H9 (cell line): Measurements from ENCODE around the gene ZNF407. TPM values are rescaled to one million over a fixed set of nuclear protein-coding genes. Genes with fewer than 3 reads are reported as not detected.

Experiments
- DNase-seq: peaks from one replicate; pipeline ENCODE4 v3.0.0-alpha.2; 2017
- H2AFZ ChIP-seq: one replicate; pipeline ENCODE4 v1.6.1; 2013; ENCODE audit warnings: mild to moderate bottlenecking, low read length, control low read depth, moderate library complexity
- H2AK5ac ChIP-seq: 2 replicates; pipeline ENCODE4 v1.6.1; 2013; ENCODE audit warnings: low read length, control low read depth, mixed read lengths; ENCODE audit not compliant: insufficient read length
- H2BK120ac ChIP-seq: one replicate; pipeline ENCODE4 v1.6.1; 2013; ENCODE audit warnings: low read depth, mild to moderate bottlenecking, low read length, control low read depth, inconsistent platforms; ENCODE audit not compliant: poor library complexity, severe bottlenecking
- H2BK12ac ChIP-seq: 2 replicates; pipeline ENCODE4 v1.6.1; 2013; ENCODE audit warnings: low read length, control low read depth, mixed read lengths, low read depth; ENCODE audit not compliant: insufficient read length
- H2BK15ac ChIP-seq: 2 replicates; pipeline ENCODE4 v1.6.1; 2013; ENCODE audit warnings: low read depth, low read length, control low read depth
- H2BK20ac ChIP-seq: one replicate; pipeline ENCODE4 v1.6.1; 2013; ENCODE audit warnings: low read depth, mild to moderate bottlenecking, low read length, control low read depth, inconsistent platforms; ENCODE audit not compliant: poor library complexity, severe bottlenecking
- H2BK5ac ChIP-seq: 2 replicates; pipeline ENCODE4 v1.6.1; 2013; ENCODE audit warnings: low read length, control low read depth, mixed read lengths; ENCODE audit not compliant: insufficient read length
- H3K14ac ChIP-seq: 2 replicates; pipeline ENCODE4 v1.6.1; 2013; ENCODE audit warnings: low read length, control low read depth; ENCODE audit not compliant: insufficient read depth
- H3K18ac ChIP-seq: 2 replicates; pipeline ENCODE4 v1.6.1; 2013; ENCODE audit warnings: low read depth, mild to moderate bottlenecking, mixed read lengths, low read length, control low read depth; ENCODE audit not compliant: insufficient read length
- H3K23ac ChIP-seq: 2 replicates; pipeline ENCODE4 v1.6.1; 2013; ENCODE audit warnings: low read length, control low read depth, mixed read lengths, low read depth; ENCODE audit not compliant: insufficient read length
- H3K23me2 ChIP-seq: 2 replicates; pipeline ENCODE4 v1.6.1; 2013; ENCODE audit warnings: low read depth, mild to moderate bottlenecking, mixed read lengths, low read length, control low read depth; ENCODE audit not compliant: insufficient read length, poor library complexity, severe bottlenecking
- H3K27ac ChIP-seq: 2 replicates; pipeline ENCODE4 v1.5.1; 2013; ENCODE audit warnings: low read length, control low read depth, mixed read lengths, low read depth; ENCODE audit not compliant: insufficient read length
- H3K27me3 ChIP-seq: 2 replicates; pipeline ENCODE4 v1.6.1; 2013; ENCODE audit warnings: low read length, control low read depth, inconsistent platforms; ENCODE audit not compliant: insufficient read depth
- H3K4ac ChIP-seq: 2 replicates; pipeline ENCODE4 v1.6.1; 2013; ENCODE audit warnings: low read depth, mild to moderate bottlenecking, control low read depth, inconsistent platforms, low read length, moderate library complexity
- H3K4me1 ChIP-seq: 2 replicates; pipeline ENCODE4 v1.6.1; 2013; ENCODE audit warnings: low read length, control low read depth, inconsistent platforms; ENCODE audit not compliant: insufficient read depth
- H3K4me2 ChIP-seq: 2 replicates; pipeline ENCODE4 v1.6.1; 2013; ENCODE audit warnings: low read length, control low read depth, mixed read lengths; ENCODE audit not compliant: insufficient read length, insufficient read depth
- H3K56ac ChIP-seq: 2 replicates; pipeline ENCODE4 v1.6.1; 2013; ENCODE audit warnings: low read depth, mild to moderate bottlenecking, mixed read lengths, low read length, control low read depth; ENCODE audit not compliant: insufficient read length
- H3K79me1 ChIP-seq: 2 replicates; pipeline ENCODE4 v1.6.1; 2013; ENCODE audit warnings: low read depth, mild to moderate bottlenecking, moderate library complexity, low read length, control low read depth, inconsistent platforms; ENCODE audit not compliant: insufficient read depth, poor library complexity, severe bottlenecking
- H3K79me2 ChIP-seq: 2 replicates; pipeline ENCODE4 v1.6.1; 2013; ENCODE audit warnings: low read length, control low read depth, inconsistent platforms; ENCODE audit not compliant: insufficient read depth
- H3K9ac ChIP-seq: 2 replicates; pipeline ENCODE4 v1.6.1; 2013; ENCODE audit warnings: low read length, control low read depth, mixed read lengths; ENCODE audit not compliant: insufficient read length; ENCODE audit errors: extremely low read depth
- H3K9me3 ChIP-seq: one replicate; pipeline ENCODE4 v1.6.1; 2013; ENCODE audit warnings: low read depth, low read length, inconsistent platforms; ENCODE audit not compliant: control insufficient read depth
- H3T11ph ChIP-seq: one replicate; pipeline ENCODE4 v1.6.1; 2013; ENCODE audit warnings: mild to moderate bottlenecking, low read length, control low read depth, inconsistent platforms
- H4K20me1 ChIP-seq: one replicate; pipeline ENCODE4 v1.6.1; 2013; ENCODE audit not compliant: control insufficient read depth, insufficient read length, insufficient read depth
- H4K5ac ChIP-seq: 2 replicates; pipeline ENCODE4 v1.6.1; 2013; ENCODE audit warnings: low read depth, mild to moderate bottlenecking, mixed read lengths, low read length, control low read depth; ENCODE audit not compliant: insufficient read length
- H4K8ac ChIP-seq: replicated peaks from 2 replicates; pipeline ENCODE4 v1.6.1; 2013; ENCODE audit warnings: low read length, control low read depth, mixed read lengths, low read depth; ENCODE audit not compliant: insufficient read length
- H4K91ac ChIP-seq: 2 replicates; pipeline ENCODE4 v1.6.1; 2013; ENCODE audit warnings: low read depth, mild to moderate bottlenecking, moderate library complexity, mixed read lengths, low read length, control low read depth; ENCODE audit not compliant: insufficient read length
- H3K27ac Mint-ChIP-seq, 3 experiments: 2 replicates in 2 of 3; 3 replicates in 1 of 3; pipeline ENCODE4 v1.8.0; 2020 to 2021; ENCODE audit warnings: mixed read lengths in 3 of 3, mild to moderate bottlenecking in 1 of 3, moderate library complexity in 1 of 3
- H3K27me3 Mint-ChIP-seq: 2 replicates; pipeline ENCODE4 v1.8.0; 2021; ENCODE audit warnings: low read depth, mild to moderate bottlenecking, moderate library complexity, mixed read lengths
- H3K36me3 Mint-ChIP-seq, 3 experiments: 2 replicates in 2 of 3; 3 replicates in 1 of 3; pipeline ENCODE4 v1.8.0; 2020 to 2021; ENCODE audit warnings: low read depth in 3 of 3, mixed read lengths in 3 of 3; ENCODE audit not compliant: insufficient read depth in 1 of 3
- H3K4me1 Mint-ChIP-seq, 2 experiments: 2 replicates each; pipeline ENCODE4 v1.8.0; 2020; ENCODE audit warnings: mixed read lengths in 2 of 2
- H3K4me3 Mint-ChIP-seq, 2 experiments: 2 replicates in 1 of 2; 3 replicates in 1 of 2; pipeline ENCODE4 v1.8.0; 2020 to 2021; ENCODE audit warnings: mild to moderate bottlenecking in 2 of 2, mixed read lengths in 2 of 2, moderate library complexity in 1 of 2
- H3K9me3 Mint-ChIP-seq, 2 experiments: 2 replicates in 1 of 2; 3 replicates in 1 of 2; pipeline ENCODE4 v1.8.0; 2020; ENCODE audit warnings: mild to moderate bottlenecking in 2 of 2, mixed read lengths in 2 of 2, moderate library complexity in 1 of 2
- CTCF ChIP-seq: fragments of 200-600 bp; sonication (generic); conservative IDR thresholded peaks from 3 replicates; pipeline ENCODE4 v1.8.0; 2021; ENCODE audit warnings: antibody characterized with exemption, mild to moderate bottlenecking
- WGBS: extraction: QIAGEN DNeasy Blood & Tissue Kit; methylation state at CpG from one replicate; pipeline ENCODE4 v1.1.7; 2013; ENCODE audit warnings: missing lambda C conversion rate, low lambda C conversion rate, mixed read lengths; ENCODE audit not compliant: insufficient read length; ENCODE audit errors: extremely low coverage; 5-methylcytosine and 5-hydroxymethylcytosine counted together
- total RNA-seq: library from RNA; stranded (reverse); gene quantifications from 2 replicates; pipeline ENCODE4 v1.2.1, GENCODE V29; 2021

Gene ZNF407
- total RNA-seq, 1 experiment from 2014 or later, result 8.7 TPM

- H3K9me3 ChIP-seq, result no peaks in the 10 kb centered on the region
- H3K79me1 ChIP-seq, result no peaks in the 10 kb centered on the region
- H4K5ac ChIP-seq, result no peak overlapping the region
- no peak for DNase-seq
- H3K4me1 ChIP-seq, result no peaks in the 10 kb centered on the region
- H2AK5ac ChIP-seq, result no peak overlapping the region
- no peak overlapping the region for H3K9ac ChIP-seq
- no peak overlapping the region for H2BK12ac ChIP-seq
- H3K36me3 Mint-ChIP-seq, result no peaks in the 10 kb centered on the region
- H3K27ac ChIP-seq, result no peak overlapping the region
- no peak overlapping the region for H2AFZ ChIP-seq
- no peaks in the 10 kb centered on the region for H3K27me3 Mint-ChIP-seq
- H3K4me2 ChIP-seq, result no peak overlapping the region
- no peaks in the 10 kb centered on the region for H3K27me3 ChIP-seq
- H3K79me2 ChIP-seq, result no peaks in the 10 kb centered on the region
- H3K4ac ChIP-seq, result no peak overlapping the region
- no CpG with 5 or more reads among the region's 5 CpGs for WGBS
- H2BK15ac ChIP-seq, result no peak overlapping the region
- H3K23ac ChIP-seq, result no peak overlapping the region
- H3K56ac ChIP-seq, result no peak overlapping the region
- no peak overlapping the region for H2BK120ac ChIP-seq
- no peak overlapping the region for H3K4me3 Mint-ChIP-seq
- H4K20me1 ChIP-seq, result no peaks in the 10 kb centered on the region
- peaks cover 13 to 14% of the 10 kb centered on the region in 2 experiments for H3K4me1 Mint-ChIP-seq
- TF ChIP-seq CTCF, result no peak
- no peak overlapping the region for H2BK20ac ChIP-seq
- H3K9me3 Mint-ChIP-seq, result no peaks in the 10 kb centered on the region
- no peak overlapping the region; a peak in 1 of 7 replicates for H3K27ac Mint-ChIP-seq
- H4K91ac ChIP-seq, result no peak overlapping the region
- H3K18ac ChIP-seq, result no peak overlapping the region
- no peak overlapping the region for H3T11ph ChIP-seq
- H4K8ac ChIP-seq, result no peak overlapping the region
- H3K23me2 ChIP-seq, result no peaks in the 10 kb centered on the region
- no peak overlapping the region for H2BK5ac ChIP-seq
- no peak overlapping the region for H3K14ac ChIP-seq
Measured at GRCh38 chr18:75008186-75008585, 410.5 kb downstream of the ZNF407 start.
